HG03342 (cell line): ENCODE data around the gene MRPL43.
"Not testable (repeated sequence)": the region's sequence is repeated elsewhere in the genome, so short reads cannot be mapped to it uniquely, and the experiment has no call there.

Experiments used
- ATAC-seq: cut with Tn5 transposase; IDR thresholded peaks from one replicate; pipeline ENCODE4 v1.9.1; 2021; ENCODE audit warnings: mild to moderate bottlenecking, moderate library complexity; ENCODE audit not compliant: unreplicated experiment

The MRPL43 gene

DNA sequence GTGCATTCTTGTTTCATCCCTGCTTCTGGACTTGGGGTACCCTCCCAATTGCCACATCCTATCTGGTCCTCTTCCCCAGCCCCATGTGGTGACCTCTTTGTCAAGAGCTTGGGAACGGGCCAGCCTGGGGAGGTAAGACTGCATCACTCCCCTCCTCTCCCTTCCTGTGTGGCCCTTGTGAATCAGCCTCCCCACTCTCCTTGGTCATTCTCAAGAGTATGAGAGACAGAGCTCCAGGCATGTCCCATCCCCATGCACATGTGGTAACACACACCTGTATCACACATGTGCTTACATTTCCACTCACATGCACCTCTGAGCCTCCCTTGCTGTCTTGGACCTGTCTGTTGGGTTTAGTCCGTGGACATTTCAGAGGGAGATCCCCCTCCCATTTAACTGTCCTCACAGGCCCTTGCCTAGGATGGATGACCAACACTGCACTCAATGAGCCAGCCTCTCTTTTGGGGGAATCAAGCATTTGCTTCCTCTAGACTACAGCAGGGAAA is 2.6 kb downstream of the MRPL43 start:
- ATAC-seq = no peak

DNA sequence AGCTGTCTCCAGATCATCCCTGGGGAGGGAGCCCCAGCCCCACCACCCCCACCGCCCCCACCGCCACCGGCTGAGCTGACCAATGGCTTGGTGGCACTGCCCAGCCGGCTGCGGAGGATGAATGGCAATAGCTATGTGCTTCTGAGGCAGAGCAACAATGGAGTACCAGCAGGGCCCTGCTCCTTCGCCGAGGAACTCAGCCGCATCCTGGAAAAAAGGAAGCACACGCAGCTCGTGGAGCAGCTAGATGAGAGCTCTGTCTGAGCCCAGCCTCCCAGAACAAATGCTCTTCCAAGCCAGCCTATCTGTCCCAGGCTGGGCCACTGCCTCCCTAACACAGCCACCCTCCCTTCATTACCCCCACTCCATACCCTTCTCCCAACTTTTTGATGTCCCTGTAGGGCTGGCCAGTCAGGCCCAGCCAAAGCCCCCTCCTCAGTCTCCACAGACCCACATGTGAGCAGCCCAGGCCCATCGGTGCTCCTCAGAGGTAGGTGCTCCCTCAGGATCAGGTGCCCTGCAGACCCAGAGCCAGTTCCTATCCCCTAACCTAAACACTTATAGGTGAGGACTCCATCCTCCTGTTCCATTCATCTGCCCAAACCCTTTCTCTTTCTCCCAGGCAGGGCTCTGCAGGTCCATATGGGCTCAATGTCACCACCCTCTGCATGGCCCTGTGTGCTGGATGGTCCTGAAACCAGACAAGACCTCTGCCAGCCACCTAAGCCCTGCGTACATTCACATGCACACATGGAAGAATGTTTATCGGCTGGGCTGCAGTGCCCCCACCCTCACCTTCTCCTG is 3.2 kb downstream of the MRPL43 start:
- no peak for ATAC-seq

DNA sequence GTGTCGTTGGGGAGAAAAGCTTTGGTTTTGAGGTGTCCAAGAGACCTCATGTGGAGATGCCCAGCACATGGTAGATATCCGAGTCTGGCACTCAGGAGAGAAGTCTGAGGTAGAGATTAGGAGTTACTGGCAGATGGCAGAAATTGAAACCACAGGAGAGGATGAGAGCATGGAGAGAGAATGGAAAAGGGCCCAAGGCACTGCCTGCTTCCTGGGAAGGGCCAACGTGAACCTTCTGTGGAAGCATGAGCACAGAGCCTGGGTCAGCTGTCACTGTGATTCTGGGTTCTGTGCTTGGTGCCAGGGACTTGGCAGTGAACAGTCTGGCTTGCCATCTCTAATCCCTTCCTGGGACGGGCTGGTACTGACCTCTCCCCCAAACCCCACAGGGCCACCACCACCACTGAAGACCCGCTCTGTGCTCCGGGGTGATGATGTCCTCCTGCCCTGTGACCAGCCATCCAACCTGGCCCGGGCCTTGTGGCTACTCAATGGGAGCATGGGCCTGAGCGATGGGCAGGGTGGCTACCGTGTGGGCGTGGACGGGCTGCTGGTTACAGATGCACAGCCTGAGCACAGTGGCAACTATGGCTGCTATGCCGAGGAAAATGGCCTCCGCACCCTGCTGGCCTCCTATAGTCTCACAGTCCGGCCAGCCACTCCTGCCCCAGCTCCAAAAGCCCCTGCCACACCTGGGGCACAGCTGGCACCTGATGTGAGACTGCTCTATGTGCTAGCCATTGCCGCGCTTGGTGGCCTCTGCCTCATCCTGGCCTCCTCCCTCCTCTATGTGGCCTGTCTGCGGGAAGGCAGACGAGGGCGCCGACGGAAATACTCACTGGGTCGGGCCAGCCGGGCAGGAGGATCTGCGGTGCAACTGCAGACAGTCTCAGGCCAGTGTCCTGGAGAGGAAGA is 4.1 kb downstream of the MRPL43 start:
- no peak for ATAC-seq

GRCh38 chr10:100981178-100981772 is 6.0 kb downstream of the MRPL43 start:
- no peak for ATAC-seq

DNA sequence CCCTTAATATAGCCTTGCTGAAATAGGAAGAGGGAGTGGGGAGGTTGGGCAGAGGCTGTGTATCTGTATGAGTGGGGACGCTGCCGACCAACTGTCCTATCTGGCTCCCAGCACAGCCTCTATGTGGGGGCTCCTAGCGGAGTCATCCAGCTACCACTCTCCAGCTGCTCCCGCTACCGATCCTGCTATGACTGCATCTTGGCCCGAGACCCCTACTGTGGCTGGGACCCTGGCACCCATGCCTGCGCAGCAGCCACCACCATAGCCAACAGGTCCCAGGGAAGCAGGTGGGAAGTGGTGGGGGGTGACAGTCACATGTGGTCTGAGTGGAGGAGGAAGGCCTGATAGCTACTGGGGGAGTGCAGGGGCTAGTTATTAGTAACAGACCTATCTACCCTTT is 6.6 kb downstream of the MRPL43 start:
- no peak for ATAC-seq

GRCh38 chr10:100980311-100980710 is 7.0 kb downstream of the MRPL43 start:
- no peak for ATAC-seq

GRCh38 chr10:100979791-100980272 is 7.5 kb downstream of the MRPL43 start:
- no peak for ATAC-seq

DNA sequence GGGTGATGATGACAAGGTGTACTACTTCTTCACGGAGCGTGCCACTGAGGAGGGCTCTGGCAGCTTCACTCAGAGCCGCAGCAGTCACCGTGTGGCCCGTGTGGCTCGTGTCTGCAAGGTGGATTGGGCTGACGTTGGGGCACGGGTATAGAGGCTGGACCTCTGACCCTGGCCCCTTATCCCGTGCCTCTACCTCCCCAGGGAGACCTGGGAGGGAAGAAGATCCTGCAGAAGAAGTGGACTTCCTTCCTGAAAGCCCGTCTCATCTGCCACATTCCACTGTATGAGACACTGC is 8.4 kb downstream of the MRPL43 start:
- ATAC-seq = no peak

- ATAC-seq = no peak
Observed at GRCh38 chr10:100978121-100978900, 9.0 kb downstream of the MRPL43 start.

GRCh38 chr10:100977436-100977835 is 9.9 kb downstream of the MRPL43 start:
- ATAC-seq = no peak

GRCh38 chr10:100976906-100977305 is 10.4 kb downstream of the MRPL43 start:
- ATAC-seq = no peak

- ATAC-seq = not testable (repeated sequence)
Observed at GRCh38 chr10:100975397-100975796, 11.9 kb downstream of the MRPL43 start.

DNA sequence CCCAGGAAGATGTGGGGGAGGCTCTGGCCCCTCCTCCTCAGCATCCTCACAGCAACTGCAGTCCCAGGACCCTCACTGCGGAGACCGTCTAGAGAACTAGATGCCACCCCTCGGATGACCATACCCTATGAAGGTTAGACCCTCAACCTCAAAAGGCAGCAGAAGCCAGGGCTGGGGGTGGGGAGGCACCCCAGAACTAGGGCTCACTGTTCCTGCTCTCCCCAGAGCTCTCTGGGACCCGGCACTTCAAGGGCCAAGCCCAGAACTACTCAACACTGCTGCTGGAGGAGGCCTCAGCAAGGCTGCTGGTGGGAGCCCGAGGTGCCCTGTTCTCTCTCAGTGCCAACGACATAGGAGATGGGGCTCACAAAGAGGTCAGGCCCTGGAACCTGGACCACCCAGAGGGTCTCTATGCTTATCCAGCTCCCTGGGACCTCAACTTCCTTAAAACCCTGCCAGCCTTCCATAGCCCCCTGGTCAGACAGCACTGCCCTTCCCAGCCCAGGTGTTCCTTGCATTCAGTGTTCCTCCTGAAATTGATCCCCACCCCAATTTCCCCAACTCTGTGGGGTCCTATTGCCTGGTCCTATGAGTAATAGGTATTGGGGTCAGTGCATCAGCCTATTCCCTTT is 14.3 kb downstream of the MRPL43 start:
- ATAC-seq = no peak

DNA sequence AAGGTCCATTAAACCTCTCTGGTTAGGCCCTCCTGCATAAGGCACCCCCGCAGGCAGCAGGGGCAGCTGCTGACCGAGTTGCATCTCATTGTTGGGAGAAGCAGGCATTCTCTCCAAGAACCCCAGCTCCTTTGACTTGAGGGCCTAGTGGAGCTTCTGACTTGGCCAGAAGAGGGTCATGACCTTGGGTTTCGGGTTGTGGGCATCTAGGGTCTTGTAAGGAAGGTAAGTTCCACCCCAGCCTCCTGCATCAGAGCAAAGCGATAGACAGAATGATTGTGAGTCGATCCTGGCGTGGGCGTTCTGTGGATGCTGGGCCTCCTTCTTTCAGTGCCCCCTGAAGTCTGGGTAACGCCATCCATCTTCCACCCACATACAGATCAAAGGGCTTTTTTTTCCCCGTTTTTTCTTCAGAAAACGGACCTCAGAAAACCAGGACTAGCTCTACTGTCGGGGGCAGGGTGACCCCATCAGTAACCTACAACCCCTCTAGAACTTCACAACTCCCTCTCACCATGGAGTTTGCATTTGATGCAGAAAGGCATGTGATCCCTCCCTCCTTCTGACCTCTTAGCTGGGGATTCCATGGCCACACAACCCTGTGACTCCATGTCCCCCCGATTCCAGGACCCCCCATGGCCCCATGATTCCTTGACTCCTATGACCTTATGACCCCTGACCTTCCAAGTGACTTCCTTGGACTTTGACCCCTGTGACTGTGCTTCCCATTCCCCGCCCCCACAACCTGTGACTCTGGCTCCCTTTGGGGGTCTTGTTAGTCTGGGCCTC is 15.0 kb downstream of the MRPL43 start:
- no peak for ATAC-seq

DNA sequence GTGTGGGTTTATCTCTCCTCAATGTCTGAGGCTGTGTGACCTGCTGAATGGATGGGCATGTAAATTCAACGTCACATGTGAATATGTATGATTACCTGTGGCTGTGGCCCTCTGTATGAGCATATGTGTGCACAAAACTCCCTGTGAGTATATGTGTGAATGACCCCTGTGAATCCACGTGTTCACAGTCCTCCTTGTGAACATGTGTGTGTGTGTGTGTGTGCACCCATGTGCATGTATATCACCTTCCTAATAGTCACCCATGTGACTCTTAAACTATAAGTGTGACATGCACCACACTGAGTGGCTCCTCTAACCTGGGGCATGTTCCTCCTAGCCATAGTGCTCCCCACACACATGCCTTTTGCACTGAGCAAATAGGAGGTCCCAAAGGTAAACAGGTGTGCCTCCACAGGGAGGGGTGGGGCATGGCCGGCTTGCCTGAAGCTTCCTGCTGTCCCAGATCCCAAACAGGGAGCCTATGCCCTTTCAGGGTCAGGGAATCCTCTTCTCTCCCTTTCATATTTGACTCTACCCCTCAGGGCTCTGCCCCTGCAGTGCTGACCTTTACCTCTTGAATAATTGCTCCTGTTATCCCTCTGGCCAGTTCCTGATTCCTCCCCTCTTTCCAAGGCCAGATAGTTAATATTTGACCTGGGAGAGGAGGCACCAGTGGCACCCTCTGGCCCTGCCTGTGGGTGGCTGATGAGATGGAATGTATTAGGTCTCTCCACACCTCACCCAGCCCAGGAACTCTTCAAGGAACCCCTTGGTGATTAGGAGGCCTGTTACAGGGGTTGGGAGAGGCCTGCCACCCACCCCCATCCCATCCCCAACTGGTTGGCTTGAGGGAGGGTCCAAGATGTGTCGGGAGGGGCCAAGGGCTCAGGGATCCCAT is 16.1 kb downstream of the MRPL43 start:
- ATAC-seq = no peak

- ATAC-seq = no peak
Observed at GRCh38 chr10:100970076-100970913, 17.0 kb downstream of the MRPL43 start.
